Measurements from ENCODE around the gene SCRN3.

SCRN3 gene

GRCh38 chr2:174439950-174440349, 44.4 kb downstream of the SCRN3 start:
- Mint-ChIP-seq H3K27ac (no peak overlapping the region), H3K36me3 (ENCODE audit: low read depth) (peaks cover 4% of the 10 kb centered on the region), H3K4me1 (peaks cover 4% of the 10 kb centered on the region), H3K4me3 (no peak overlapping the region), H3K27me3 (ENCODE audit: low read depth, poor library complexity) (peaks cover 3% of the 10 kb centered on the region), H3K9me3 (no peaks in the 10 kb centered on the region)
- TF ChIP-seq CTCF (IDR thresholded peaks at IDR 0.05) = no peak
- no peak for DNase-seq

- H3K27me3 Mint-ChIP-seq (ENCODE audit: low read depth, poor library complexity) = no peaks in the 10 kb centered on the region
- peaks cover 7% of the 10 kb centered on the region for H3K4me1 Mint-ChIP-seq
- no peak for TF ChIP-seq CTCF (IDR thresholded peaks at IDR 0.05)
- no peaks in the 10 kb centered on the region for H3K36me3 Mint-ChIP-seq (ENCODE audit: low read depth)
- no peak overlapping the region for H3K4me3 Mint-ChIP-seq
- H3K9me3 Mint-ChIP-seq = no peaks in the 10 kb centered on the region
- no peak for DNase-seq
- H3K27ac Mint-ChIP-seq = no peak overlapping the region
These were observed 47.3 kb downstream of the SCRN3 start for GRCh38 chr2:174442546-174443510.

- no peaks in the 10 kb centered on the region for H3K9me3 Mint-ChIP-seq
- DNase-seq = no peak
- TF ChIP-seq CTCF (IDR thresholded peaks at IDR 0.05) = no peak
- peaks cover 7% of the 10 kb centered on the region for H3K4me1 Mint-ChIP-seq
- H3K27me3 Mint-ChIP-seq (ENCODE audit: low read depth, poor library complexity) = no peaks in the 10 kb centered on the region
- no peak overlapping the region for H3K4me3 Mint-ChIP-seq
- no peaks in the 10 kb centered on the region for H3K36me3 Mint-ChIP-seq (ENCODE audit: low read depth)
- H3K27ac Mint-ChIP-seq = peak overlapping the region; percentile 63
These were observed 49.2 kb downstream of the SCRN3 start for GRCh38 chr2:174444761-174445160.

GRCh38 chr2:174445248-174445647, 49.7 kb downstream of the SCRN3 start:
- Mint-ChIP-seq H3K36me3 (ENCODE audit: low read depth) (no peaks in the 10 kb centered on the region), H3K4me3 (no peak overlapping the region), H3K27ac (peak overlapping the region; percentile 63), H3K9me3 (no peaks in the 10 kb centered on the region), H3K27me3 (ENCODE audit: low read depth, poor library complexity) (no peaks in the 10 kb centered on the region), H3K4me1 (peaks cover 7% of the 10 kb centered on the region)
- no peak for TF ChIP-seq CTCF (IDR thresholded peaks at IDR 0.05)
- DNase-seq = no peak

- no peak for DNase-seq
- Mint-ChIP-seq H3K4me3 (no peak overlapping the region), H3K9me3 (no peaks in the 10 kb centered on the region), H3K36me3 (ENCODE audit: low read depth) (no peaks in the 10 kb centered on the region), H3K27ac (no peak overlapping the region), H3K4me1 (peaks cover 7% of the 10 kb centered on the region), H3K27me3 (ENCODE audit: low read depth, poor library complexity) (no peaks in the 10 kb centered on the region)
- no peak for TF ChIP-seq CTCF (IDR thresholded peaks at IDR 0.05)
These were observed 51.0 kb downstream of the SCRN3 start for GRCh38 chr2:174446531-174446930.

- no peak for TF ChIP-seq CTCF (IDR thresholded peaks at IDR 0.05)
- Mint-ChIP-seq H3K4me3 (no peak overlapping the region), H3K36me3 (ENCODE audit: low read depth) (no peaks in the 10 kb centered on the region), H3K4me1 (peaks cover 7% of the 10 kb centered on the region), H3K9me3 (no peaks in the 10 kb centered on the region), H3K27ac (no peak overlapping the region), H3K27me3 (ENCODE audit: low read depth, poor library complexity) (peaks cover 3% of the 10 kb centered on the region)
- DNase-seq = no peak
These were observed 53.5 kb downstream of the SCRN3 start for GRCh38 chr2:174449033-174449432.
